ENCODE data around the gene PDE1A.

PDE1A gene

DNA sequence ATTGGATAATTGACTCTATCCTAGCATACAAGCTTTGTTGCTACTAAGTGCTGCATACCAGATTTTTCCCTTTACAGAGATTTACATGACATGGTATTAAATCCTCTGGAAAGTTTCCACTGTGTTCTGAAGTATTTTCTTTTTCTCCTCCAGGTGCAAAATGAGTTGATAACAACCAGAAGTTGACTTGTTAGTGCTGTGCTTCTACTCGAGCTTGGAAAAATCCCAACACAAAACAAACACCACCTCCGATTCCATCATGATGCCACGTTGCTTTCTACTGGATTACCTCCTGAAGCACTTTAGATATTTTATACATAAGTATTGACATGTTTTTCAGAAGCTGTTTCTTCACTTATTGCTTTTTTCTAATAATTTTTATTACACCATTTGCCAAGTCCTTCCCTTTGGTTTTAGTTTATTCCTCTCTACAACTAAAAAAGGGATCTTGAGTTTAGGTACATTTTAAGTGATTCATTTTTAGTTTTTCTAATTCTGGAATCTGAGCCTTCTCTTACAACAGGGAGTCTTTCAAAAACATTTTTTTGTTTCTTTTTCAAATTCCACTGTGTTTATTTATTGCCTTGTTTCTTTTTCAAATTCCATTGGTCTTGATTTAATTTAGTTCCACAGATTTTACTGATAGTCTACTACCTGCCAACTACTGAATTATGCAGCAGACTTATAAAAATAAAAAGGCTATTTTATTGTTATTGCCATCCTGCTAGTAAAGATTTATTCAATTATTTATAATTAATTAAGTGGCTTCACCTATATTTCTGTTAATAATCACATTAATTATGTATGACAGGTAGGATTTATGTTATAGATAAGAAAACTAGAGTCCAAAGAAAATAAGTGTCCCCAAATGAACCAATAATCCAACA, 297.8 kb downstream of the PDE1A start:
- DNase-seq (ENCODE audit: low read depth) = no peak

DNA sequence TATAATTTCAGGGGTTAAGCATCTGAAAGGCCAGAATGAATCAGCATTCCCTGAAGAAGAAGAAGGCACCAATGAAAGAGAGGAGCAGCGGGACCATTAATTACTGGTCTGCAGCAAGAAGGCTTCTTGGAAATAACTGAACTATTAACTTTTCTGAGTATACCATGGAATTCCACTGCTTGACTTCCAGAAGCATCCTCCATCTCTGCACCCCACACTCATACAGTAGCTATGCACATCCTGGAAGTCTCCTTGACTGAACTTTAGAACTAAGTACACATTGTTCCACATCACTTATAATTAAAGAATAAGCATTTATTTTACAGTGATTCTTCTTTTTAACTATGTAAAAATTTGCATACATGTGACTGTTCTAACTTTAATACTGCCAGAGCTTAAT, 309.6 kb downstream of the PDE1A start:
- no peak for DNase-seq (ENCODE audit: low read depth)

- no peak for DNase-seq (ENCODE audit: low read depth)
Observed at GRCh38 chr2:182116774-182117173, 310.1 kb downstream of the PDE1A start.

DNA sequence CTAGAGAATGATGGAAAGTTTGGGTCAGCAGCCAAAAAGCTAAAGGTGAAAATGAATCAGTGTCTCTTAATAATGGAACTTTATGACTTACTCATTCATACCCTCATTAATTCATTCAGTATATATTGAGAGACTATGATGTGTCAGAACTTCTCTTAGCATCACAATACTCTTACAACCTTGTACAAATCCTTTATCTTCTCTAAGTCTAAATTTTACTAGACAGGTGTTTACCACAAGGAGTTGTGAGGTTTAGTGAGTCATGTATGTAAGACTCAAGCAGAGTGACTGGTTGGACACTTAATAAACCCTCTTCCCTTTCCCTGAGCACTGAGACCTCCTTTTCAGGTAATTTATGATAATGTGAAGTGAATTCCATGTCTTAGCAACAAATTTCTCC, 311.6 kb downstream of the PDE1A start:
- DNase-seq (ENCODE audit: low read depth) = no peak

GRCh38 chr2:182113334-182113733, 313.5 kb downstream of the PDE1A start:
- no peak for DNase-seq (ENCODE audit: low read depth)

DNA sequence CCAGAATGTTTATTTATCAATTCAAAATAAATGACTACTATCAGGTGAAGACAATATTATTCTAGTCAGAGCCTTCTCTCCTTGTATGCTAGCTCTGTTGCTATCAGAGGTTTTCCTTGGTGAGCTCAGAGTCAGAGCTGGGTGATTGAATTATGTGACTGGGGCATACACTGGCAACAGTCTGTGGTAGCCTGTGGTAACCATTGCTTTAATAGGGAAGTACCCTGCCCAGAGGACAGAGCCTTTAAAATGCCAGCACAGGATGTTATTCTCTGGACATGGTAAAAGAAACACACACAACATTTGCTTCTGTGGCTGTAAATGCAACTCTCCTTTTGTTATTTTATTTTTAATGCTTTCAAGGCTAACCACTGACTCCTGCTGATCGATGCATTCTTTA, 316.5 kb downstream of the PDE1A start:
- DNase-seq (ENCODE audit: low read depth) = no peak

DNA sequence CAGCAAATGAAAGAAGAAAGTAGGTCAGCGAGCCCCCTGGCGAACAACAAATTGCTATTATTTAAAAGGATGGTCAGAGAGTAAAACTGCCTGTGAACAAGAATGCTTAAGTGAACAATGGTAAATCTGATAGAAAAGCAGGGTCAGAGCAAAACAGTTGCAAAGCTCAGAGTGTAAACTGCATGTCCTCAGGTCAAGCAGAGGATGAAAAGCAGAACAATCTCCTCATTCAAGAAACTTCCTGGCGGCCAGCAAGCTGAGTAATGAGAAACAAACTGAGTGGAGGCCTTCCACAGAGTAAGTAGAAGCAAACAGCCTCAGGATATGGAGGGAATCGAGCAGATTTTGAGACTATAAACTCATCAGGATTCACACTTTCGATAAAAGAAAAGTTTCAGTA, 323.3 kb downstream of the PDE1A start:
- DNase-seq (ENCODE audit: low read depth) = no peak

DNA sequence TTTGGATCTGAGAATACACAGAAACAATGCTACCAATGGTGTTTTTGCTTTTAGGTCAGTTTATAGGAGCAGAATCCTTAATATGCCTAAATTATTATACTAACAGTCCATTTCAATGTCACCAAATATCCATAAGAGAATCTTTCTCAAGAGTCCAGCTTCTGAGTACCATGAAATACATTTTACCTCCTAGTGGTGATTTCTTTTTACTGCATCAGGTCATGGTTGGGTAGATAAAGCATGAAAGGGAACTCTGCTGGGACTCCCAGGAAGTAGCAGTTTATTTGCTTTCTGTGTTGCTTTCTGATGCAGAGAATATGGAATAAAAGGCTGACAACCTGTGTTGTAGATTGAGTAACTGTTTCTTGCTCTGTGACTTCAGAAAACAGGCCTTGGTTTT, 325.6 kb downstream of the PDE1A start:
- DNase-seq (ENCODE audit: low read depth) = no peak

DNA sequence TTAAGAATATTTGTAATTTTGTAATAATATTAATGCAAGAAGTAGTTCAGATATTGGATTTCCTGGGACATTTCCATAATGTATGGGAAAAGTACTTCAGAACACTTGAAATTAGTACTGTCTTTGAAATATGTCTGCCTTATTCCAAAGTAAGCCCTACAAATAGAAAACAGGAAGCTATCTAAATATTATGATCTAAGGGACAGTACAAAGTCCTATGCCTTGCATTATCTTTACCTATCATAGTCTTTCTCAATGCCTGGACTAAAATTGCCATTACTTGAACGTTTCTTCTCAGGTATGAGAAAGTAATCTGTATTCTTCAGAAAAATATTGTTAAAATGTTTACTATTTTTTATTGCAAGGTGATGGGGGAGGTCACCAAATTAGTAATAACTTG, 328.2 kb downstream of the PDE1A start:
- DNase-seq (ENCODE audit: low read depth) = no peak

- DNase-seq (ENCODE audit: low read depth) = no peak
Observed at GRCh38 chr2:182097571-182098164, 329.2 kb downstream of the PDE1A start.

- no peak for DNase-seq (ENCODE audit: low read depth)
Observed at GRCh38 chr2:182090486-182090885, 336.4 kb downstream of the PDE1A start.

All from activated T-cell treated with anti-CD3 and anti-CD28 coated beads for 24 hours (primary cell).